SK-N-DZ (cell line): Measurements from ENCODE around the gene SNTG2.
A peak's percentile ranks its signal among the peaks of the same experiment; 100 is the strongest.

ENCODE experiments used
- DNase-seq: peaks from one replicate; pipeline ENCODE4 v3.0.0-alpha.2; 2015; ENCODE audit warnings: low spot score

The SNTG2 gene

DNA sequence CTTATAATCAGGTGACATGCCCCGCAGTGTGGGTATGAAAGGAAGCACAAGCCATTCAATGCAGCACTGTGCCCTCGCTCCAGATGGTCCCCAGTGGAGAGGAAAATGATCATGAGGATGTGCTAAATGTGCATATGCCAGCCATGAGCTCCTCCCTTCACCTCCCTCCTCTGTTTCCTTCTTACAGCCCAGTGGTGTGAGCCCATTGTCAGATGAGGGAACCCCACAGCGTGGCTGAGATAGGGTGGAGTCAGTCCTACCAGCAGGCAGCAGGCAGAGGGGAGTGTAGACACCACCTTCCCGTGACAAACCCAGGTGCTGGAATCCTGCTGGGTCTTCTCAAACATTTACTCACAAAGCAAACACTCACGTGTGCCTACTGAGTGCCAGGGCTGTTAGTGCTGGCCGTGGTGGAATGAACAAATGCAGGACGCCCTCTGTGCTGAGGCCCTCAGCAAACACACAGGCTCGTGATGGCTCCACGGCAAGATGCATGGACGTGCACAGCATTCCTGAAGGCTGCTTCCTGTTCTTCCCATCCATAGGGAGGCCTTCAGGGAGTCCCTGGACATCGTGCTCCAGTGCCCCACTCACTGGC, 280.9 kb downstream of the SNTG2 start:
- no peak for DNase-seq

- no peak for DNase-seq
Observed at GRCh38 chr2:1233281-1233680, 282.6 kb downstream of the SNTG2 start.

DNA sequence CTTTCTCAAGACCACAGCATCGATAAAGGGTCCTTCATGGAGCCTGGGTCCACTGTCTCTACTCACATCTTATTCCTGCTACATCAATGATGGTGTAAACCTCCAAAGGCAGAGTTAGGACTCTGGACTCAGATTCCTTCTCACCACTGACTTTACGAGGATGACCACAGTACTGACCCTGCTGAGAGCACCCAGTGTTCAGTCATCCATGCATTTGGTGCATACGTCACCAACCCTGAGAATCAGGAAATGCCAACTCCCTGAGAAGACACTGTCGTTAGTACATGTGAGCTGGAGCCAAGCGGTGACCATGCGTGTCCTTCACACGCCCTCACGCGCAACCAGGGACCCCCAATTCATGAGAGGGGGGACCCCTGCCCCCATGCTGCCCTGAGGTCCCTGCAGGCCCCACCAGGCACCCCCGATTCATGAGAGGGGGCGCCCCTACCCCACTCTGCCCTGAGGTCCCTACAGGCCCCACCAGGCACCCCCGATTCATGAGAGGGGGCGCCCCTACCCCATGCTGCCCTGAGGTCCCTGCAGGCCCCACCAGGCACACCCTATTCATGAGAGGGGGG, 284.2 kb downstream of the SNTG2 start:
- DNase-seq = no peak

- no peak for DNase-seq
Observed at GRCh38 chr2:1235806-1236205, 285.2 kb downstream of the SNTG2 start.

DNA sequence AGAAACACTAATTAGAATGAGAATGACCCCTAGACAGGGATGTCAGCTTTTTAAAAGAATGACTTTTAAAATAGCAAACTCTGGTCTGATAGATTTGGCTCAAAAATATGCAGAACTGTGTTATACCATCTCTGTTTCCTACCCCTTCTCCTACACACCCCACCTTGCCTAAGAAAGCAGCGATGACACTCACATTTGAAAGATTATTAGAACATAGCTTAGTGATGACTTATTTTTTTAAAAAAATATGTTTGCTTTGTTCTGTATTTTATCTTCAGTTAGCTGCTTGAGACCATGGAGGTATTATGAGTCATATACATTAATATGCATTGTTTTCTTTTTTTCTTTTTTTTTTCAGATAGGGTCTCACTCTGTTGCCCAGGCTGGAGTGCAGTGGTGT, 286.0 kb downstream of the SNTG2 start:
- no peak for DNase-seq

- DNase-seq = no peak
Observed at GRCh38 chr2:1237783-1238182, 287.1 kb downstream of the SNTG2 start.

DNA sequence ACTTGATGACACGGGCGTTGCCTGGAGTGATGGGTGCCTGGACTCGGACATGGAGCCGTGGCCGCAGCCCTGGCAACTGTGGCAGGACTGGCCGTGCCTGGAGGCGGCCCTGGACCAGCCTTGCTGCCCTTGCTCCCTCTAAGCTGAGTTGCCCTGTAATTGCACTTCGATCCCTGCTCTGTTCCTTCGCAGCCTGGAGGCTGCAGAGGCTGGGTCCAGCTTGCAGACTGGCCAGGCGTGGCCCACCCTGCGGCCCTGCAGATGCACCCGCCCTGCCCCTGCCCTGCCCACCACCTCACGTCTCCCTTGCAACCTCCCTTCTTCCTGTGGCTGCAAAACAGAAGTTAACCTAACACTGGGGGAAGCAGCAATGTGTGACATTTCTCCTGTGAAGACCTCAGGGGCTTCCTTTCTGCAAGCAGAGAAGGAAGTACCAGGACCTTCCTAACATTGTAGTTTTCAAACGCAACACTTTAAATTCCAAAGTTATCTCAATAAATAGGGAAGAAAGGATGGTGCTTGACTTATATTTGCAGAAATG, 288.0 kb downstream of the SNTG2 start:
- DNase-seq = no peak

DNA sequence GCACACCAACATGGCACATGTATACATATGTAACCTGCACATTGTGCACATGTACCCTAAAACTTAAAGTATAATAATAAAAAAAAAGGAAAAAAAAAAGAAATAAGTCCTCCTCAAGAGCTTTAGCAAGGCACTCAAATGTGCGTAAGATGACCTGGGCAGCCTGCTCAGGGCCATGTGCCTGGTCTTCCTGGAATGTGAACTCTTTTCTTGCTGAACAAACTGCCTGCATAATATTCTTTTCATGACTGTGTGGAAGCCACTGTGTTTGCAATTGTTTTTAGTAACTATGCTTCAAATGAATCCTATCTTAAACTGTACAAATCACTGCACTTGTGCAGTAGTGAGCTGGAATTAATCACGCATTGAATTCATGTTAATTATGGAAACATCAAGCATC, 294.5 kb downstream of the SNTG2 start:
- no peak for DNase-seq

DNA sequence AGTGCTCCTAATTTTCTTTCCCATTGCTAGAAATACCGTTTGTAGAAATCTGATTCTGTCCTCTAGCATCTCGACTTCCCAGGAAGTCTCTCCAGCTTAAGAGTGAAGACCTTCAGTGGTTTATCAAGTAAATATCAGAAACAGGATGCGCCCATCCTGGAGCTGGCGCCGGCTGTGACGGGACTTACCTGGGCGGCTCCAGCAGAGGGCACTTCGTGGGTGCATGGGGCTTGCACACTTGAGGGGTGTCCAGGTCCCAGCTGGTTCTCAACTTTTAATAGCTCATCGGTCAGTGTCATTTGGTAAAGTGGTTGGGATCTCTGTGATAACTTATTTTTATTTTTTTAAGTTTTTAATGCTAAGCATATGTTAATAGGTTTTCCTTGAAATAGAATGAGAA, 295.6 kb downstream of the SNTG2 start:
- DNase-seq = no peak

- DNase-seq = no peak
Observed at GRCh38 chr2:1246991-1247390, 296.3 kb downstream of the SNTG2 start.

DNA sequence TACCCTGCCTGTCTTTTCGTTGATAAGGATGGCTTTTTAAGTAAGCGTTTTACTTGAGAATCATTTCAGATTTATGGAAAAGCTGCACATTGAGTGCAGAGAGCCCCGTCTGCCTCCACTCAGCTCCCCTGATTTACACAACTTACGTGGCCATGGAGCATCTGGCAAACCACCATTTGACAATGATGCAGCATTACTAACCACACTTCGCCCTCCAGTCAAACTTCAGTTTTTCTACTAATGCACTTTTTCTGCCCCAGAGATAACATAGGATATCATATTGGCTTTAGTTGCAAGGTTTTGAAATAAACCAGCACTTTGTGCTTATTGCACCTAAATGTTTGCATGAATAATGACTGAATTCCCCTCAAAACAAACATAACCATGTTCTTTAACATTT, 297.5 kb downstream of the SNTG2 start:
- no peak for DNase-seq

DNA sequence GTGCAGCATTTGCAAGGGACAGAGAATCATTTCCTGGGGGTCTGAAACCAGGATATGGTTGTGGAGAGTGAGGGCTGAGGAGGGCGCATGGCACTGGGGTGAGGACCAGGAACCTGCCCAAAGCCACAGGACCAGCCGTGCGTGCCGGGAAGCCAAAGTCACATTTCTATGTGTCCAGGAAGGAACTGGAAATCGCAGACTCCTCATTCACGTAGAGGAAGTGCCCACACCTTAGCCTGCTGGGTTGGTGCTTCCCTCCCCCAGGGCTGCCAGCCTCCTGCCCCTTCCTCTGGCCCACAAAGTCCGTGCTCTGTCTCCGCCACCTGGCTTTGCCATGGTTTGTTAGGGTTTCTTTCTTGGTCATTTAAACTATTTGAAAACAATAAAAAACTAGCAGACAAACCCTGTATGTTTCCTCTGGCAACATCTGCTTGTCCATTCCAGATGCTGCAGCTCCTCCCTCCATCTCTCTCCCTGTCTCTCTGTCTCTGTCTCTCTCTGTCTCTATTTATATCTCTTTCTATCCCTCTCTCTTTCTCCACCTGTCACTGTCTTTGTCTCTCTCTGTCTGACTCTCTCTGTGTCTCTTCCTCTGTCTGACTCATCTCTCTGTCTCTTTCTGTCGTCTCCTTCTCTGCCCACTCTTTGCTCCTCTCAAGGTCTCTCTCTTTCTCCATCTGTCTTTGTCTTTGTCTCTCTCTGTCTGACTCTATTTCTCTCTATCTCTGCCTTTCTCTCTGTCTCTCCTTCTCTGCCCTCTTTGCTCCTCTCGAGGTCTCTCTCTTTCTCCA, 299.4 kb downstream of the SNTG2 start:
- DNase-seq = no peak

GRCh38 chr2:1251520-1251919, 300.9 kb downstream of the SNTG2 start:
- DNase-seq = no peak

DNA sequence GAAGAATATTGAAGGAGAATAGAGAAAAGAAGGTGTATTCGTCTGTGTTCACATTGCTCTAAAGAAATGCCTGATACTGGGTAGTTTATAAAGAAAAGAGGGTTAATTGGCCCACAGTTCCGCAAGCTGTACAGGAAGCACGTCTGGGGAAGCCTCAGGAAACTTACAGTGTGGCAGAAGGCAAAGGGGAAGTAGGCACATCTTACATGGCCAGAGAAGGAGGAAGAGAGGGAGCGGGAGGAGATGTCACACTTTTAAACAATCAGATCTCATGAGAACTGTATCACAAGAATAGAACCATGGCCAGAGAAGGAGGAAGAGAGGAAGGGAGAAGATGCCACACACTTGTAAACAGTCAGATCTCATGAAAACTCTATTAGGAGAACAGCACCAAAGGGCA, 303.0 kb downstream of the SNTG2 start:
- no peak for DNase-seq

DNA sequence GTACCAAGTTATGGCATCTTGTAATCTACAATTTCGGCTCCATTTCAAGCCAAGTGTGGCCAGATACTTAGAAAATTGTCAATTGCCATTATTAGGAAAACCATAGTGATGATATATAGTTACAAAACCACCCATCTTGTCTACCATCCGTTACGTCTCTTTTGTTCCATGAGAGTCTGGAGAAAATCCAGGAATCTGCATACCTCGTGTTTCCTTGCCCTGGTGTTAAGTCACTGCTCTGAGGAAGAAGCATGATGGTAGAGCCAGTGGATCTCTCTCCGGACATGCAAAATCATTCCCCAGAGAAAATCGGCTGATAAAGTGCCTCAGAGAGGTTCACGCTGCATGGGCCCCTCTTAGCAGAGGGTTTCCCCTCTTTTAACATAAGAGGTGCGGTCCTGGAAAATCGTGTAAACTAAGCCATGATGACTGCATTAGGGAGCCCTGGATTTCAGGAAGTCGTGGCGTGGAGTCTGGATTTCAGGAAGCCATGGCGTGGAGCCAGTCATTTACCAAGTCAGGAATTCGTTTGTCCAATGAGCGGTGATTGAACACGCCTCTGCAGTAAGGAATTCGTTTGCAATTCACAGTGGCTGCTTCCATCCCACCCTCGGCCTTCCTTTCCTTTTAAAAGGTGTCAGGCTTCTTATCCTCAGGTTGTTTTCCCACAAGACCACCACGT, 304.2 kb downstream of the SNTG2 start:
- no peak for DNase-seq

DNA sequence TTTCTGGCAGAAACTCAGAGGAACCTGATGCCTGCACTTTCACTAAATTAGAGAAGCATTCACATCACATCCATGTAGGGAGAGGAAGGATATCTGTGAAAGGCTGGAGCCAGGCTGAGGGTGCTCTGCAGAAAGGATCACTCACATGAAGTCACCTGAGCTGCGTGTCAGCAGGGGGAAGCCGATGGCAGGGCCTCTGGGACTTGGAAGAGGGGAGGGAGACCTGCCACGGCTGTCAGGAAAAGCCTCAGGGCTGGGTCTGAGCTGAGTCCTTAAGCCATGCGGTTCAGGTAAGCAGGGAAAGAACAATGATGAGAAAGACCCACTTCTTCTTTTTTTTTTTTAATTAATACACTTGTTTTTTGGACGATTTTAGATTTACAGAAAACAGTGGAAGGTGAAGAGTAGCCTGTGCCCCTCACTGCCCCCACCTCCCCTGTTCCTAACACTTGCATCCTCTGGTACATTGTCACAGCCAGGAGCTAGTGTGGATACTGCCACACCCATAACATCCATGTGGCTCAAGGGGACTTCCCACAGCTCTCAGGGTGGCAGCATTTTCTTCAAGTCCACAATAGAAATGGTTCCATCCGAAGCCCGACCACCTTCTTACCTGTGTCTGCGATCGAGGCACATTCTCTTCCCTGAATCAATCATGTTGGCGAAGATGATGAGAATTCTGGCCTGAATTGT, 306.1 kb downstream of the SNTG2 start:
- DNase-seq = no peak

GRCh38 chr2:1257334-1257733, 306.7 kb downstream of the SNTG2 start:
- peak; percentile 30 for DNase-seq

GRCh38 chr2:1259746-1260145, 309.1 kb downstream of the SNTG2 start:
- DNase-seq = no peak

GRCh38 chr2:1262609-1263008, 312.0 kb downstream of the SNTG2 start:
- DNase-seq = no peak

- no peak for DNase-seq
Observed at GRCh38 chr2:1265454-1265853, 314.8 kb downstream of the SNTG2 start.

DNA sequence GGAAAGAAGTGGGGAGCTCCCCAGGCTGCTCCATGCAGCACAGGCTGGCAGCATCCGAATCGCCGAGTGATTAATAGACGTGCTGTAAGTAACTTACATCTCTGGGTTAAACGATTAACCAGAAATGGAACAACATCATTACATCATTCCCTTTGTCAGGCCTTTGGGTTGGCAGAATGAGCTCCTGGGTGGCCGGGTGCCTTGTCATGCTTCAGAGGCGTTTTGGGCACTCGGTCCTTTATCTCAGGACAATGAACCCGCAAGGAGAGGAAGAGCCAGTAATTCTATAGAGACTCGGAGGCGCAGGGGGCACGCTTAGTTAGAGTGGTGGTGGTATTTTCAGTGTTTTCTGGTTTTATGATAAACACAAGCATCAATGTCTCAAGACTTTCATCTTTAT, 315.7 kb downstream of the SNTG2 start:
- no peak for DNase-seq

DNA sequence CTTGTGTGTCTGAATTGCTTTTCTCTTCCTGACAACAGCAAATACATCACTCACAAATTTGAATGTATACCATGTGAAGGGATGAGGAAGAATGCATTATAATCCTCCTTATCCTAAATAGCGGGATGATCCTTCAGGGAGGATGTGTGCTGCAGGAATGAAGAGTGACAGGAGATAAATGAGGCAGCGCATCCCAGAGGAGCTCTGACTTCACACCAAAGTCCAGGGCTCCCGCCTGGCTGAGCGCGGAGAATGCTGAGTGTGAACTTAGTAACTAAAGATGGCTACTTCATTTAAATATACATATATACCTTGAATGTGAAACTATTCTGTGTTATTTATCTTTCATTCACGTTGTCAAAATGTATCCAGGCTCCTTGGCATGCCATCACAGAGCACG, 317.4 kb downstream of the SNTG2 start:
- no peak for DNase-seq
